Measurements from ENCODE around the gene HOXB7. TPM values are rescaled to one million over a fixed set of nuclear protein-coding genes. Genes with fewer than 3 reads are reported as not detected.

The HOXB7 gene
- total RNA-seq, 2 donors from 2014 or later = 0.82 TPM; not detected in 1

GRCh38 chr17:48561884-48562810 lies 48.7 kb downstream of the HOXB7 start:
- H3K4me3 Mint-ChIP-seq = no peak overlapping the region
- H3K36me3 Mint-ChIP-seq (ENCODE audit: low read depth) = peaks cover 3% of the 10 kb centered on the region
- DNase-seq = no peak
- ATAC-seq = peak; percentile 63
- H3K27ac Mint-ChIP-seq = no peak overlapping the region
- peaks cover 29% of the 10 kb centered on the region for H3K27me3 Mint-ChIP-seq
- no peaks in the 10 kb centered on the region for H3K9me3 ChIP-seq (ENCODE audit: control insufficient read depth, low read length, poor library complexity, severe bottlenecking)
- peaks cover 11% of the 10 kb centered on the region for H3K4me1 Mint-ChIP-seq

DNA sequence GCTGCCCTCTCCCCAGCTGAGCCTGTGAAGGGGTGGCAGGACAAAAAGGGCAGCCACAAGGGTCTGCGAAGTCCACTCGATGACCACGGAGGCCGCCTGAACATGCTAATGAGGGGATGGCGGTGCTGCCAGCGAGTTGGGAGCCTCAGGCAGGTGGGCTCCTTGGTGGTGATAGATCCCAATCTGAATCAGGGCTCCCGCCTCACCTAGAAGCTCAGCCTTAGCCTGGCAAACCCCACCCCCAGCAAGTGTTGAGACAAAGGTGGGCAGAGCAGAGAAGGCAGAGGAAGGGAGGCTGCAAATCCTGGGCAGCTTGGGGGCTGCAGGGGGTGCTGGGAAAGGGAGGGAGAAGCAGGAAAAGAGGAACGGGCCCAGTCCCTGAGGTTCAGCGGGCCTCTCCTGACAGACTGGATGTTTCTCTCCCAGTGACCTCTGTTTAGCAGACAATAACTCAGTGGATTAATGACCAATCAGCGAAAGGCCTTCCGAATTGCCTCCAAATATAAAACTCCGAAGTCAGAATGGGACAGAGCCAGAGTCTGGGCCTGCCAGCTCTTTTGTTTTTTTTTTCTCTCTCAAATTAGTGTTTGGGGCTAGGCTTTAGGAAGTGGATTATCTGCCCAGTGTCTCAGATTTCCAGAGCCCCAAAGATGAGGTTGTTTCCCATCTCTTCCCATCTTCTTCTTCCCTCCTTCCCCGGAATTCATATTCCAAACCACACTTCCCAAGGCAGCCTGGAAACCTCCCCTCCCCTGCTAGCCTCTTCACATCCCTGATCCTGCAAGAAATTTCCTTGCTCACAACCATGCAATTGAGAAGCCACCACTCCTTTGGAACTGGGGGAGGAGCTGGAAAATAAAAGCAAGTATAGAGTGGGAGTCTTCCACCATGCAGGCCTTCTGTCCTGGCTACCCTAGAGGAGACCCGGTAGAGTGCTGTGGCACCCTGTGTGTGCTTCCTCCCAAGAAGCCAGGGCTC lies 50.7 kb downstream of the HOXB7 start:
- ATAC-seq (no peak), DNase-seq (no peak)
- Mint-ChIP-seq H3K27me3 (peaks cover 38% of the 10 kb centered on the region), H3K36me3 (ENCODE audit: low read depth) (peaks cover 5% of the 10 kb centered on the region), H3K4me3 (no peak overlapping the region), H3K27ac (no peak overlapping the region), H3K4me1 (peaks cover 19% of the 10 kb centered on the region)
- H3K9me3 ChIP-seq (ENCODE audit: control insufficient read depth, low read length, poor library complexity, severe bottlenecking) = no peaks in the 10 kb centered on the region

GRCh38 chr17:48559122-48559839 lies 51.5 kb downstream of the HOXB7 start:
- H3K4me1 Mint-ChIP-seq = peaks cover 21% of the 10 kb centered on the region
- no peak overlapping the region for H3K27ac Mint-ChIP-seq
- H3K36me3 Mint-ChIP-seq (ENCODE audit: low read depth) = peaks cover 5% of the 10 kb centered on the region

GRCh38 chr17:48558831-48559121 lies 52.0 kb downstream of the HOXB7 start:
- no peaks in the 10 kb centered on the region for H3K9me3 ChIP-seq (ENCODE audit: control insufficient read depth, low read length, poor library complexity, severe bottlenecking)
- no peak for ATAC-seq
- no peak for DNase-seq
- Mint-ChIP-seq H3K27me3 (peaks cover 43% of the 10 kb centered on the region), H3K4me3 (peak overlapping the region; percentile 52), H3K27ac (no peak overlapping the region), H3K36me3 (ENCODE audit: low read depth) (peaks cover 5% of the 10 kb centered on the region), H3K4me1 (peaks cover 21% of the 10 kb centered on the region)

More at GRCh38 chr17:48559122-48559839, 51.5 kb downstream of the HOXB7 start:
- Mint-ChIP-seq H3K27me3 (peaks cover 43% of the 10 kb centered on the region), H3K4me3 (no peak overlapping the region)
- DNase-seq (no peak), ATAC-seq (no peak)
- no peaks in the 10 kb centered on the region for H3K9me3 ChIP-seq (ENCODE audit: control insufficient read depth, low read length, poor library complexity, severe bottlenecking)

- Mint-ChIP-seq H3K27ac (peak overlapping the region; percentile 9), H3K4me3 (peak overlapping the region; percentile 52), H3K36me3 (ENCODE audit: low read depth) (peaks cover 5% of the 10 kb centered on the region), H3K27me3 (peaks cover 38% of the 10 kb centered on the region), H3K4me1 (peaks cover 21% of the 10 kb centered on the region)
- no peak for DNase-seq
- ATAC-seq = no peak
- H3K9me3 ChIP-seq (ENCODE audit: control insufficient read depth, low read length, poor library complexity, severe bottlenecking) = no peaks in the 10 kb centered on the region
These were observed 52.6 kb downstream of the HOXB7 start for GRCh38 chr17:48558057-48558830.

Other genes starting within 250 kb of the HOXB7 start
- 100 to 1,000 TPM; 136 to 138 TPM for gene SKAP1, start 180.8 kb downstream of the HOXB7 start, total RNA-seq
- not detected for gene HOXB1, start 80.0 kb downstream of the HOXB7 start, total RNA-seq
- 10 to 100 TPM in 1 of 2 donors, 1 to 10 TPM in 1; 4.5 to 18.8 TPM for gene HOXB2, start 65.9 kb downstream of the HOXB7 start, total RNA-seq
- 1 to 10 TPM in 1 of 2 donors, under 1 TPM in 1; 0.91 to 1.8 TPM for gene HOXB4, start 32.7 kb downstream of the HOXB7 start, total RNA-seq
- 1 to 10 TPM; 1.7 to 4.6 TPM for gene HOXB3, start 20.8 kb downstream of the HOXB7 start, total RNA-seq
- not detected for gene HOXB5, start 17.2 kb downstream of the HOXB7 start, total RNA-seq
- gene HOXB6, start 6.0 kb downstream of the HOXB7 start, total RNA-seq = not detected
- not detected for gene HOXB8, start 4.3 kb upstream of the HOXB7 start, total RNA-seq
- under 1 TPM in 1 of 2 donors, not detected in 1; 0.16 TPM for gene HOXB9, start 15.3 kb upstream of the HOXB7 start, total RNA-seq
- not detected for gene PRAC1, start 111.5 kb upstream of the HOXB7 start, total RNA-seq
- gene PRAC2, start 112.2 kb upstream of the HOXB7 start, total RNA-seq = not detected
- not detected for gene HOXB13, start 117.7 kb upstream of the HOXB7 start, total RNA-seq
- gene TTLL6, start 206.2 kb upstream of the HOXB7 start, total RNA-seq = not detected
- 100 to 1,000 TPM; 152 to 154 TPM for gene CALCOCO2, start 220.0 kb upstream of the HOXB7 start, total RNA-seq